OCI-LY1 (cell line): ENCODE measurements around the gene GPR65.

Source experiments
- EZH2 ChIP-seq: fragments of 200-600 bp; sonication (generic), shearing (Covaris generic); IDR thresholded peaks from 2 replicates; pipeline ENCODE4 v1.8.0; 2017; ENCODE audit warnings: borderline replicate concordance, mixed run types, mild to moderate bottlenecking, antibody characterized with exemption, low read length, moderate library complexity, mixed read lengths
- TF ChIP-seq, protein P1 (sequence below): fragments of 200-600 bp; sonication (generic), shearing (Covaris generic); IDR thresholded peaks from 2 replicates; pipeline ENCODE4 v1.5.1; 2017; ENCODE audit warnings: mild to moderate bottlenecking, antibody characterized with exemption, low read length, moderate library complexity, mixed read lengths

- TF ChIP-seq, protein P1, sequence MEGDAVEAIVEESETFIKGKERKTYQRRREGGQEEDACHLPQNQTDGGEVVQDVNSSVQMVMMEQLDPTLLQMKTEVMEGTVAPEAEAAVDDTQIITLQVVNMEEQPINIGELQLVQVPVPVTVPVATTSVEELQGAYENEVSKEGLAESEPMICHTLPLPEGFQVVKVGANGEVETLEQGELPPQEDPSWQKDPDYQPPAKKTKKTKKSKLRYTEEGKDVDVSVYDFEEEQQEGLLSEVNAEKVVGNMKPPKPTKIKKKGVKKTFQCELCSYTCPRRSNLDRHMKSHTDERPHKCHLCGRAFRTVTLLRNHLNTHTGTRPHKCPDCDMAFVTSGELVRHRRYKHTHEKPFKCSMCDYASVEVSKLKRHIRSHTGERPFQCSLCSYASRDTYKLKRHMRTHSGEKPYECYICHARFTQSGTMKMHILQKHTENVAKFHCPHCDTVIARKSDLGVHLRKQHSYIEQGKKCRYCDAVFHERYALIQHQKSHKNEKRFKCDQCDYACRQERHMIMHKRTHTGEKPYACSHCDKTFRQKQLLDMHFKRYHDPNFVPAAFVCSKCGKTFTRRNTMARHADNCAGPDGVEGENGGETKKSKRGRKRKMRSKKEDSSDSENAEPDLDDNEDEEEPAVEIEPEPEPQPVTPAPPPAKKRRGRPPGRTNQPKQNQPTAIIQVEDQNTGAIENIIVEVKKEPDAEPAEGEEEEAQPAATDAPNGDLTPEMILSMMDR, result no peak
- no peak for TF ChIP-seq EZH2
Observed at GRCh38 chr14:88048351-88048750, 43.4 kb downstream of the GPR65 start.
